ENCODE measurements around the gene THAP4. TPM values are rescaled to one million over a fixed set of nuclear protein-coding genes. Genes with fewer than 3 reads are reported as not detected.

The THAP4 gene
- total RNA-seq, 1 experiment from 2014 or later: 71.2 TPM

DNA sequence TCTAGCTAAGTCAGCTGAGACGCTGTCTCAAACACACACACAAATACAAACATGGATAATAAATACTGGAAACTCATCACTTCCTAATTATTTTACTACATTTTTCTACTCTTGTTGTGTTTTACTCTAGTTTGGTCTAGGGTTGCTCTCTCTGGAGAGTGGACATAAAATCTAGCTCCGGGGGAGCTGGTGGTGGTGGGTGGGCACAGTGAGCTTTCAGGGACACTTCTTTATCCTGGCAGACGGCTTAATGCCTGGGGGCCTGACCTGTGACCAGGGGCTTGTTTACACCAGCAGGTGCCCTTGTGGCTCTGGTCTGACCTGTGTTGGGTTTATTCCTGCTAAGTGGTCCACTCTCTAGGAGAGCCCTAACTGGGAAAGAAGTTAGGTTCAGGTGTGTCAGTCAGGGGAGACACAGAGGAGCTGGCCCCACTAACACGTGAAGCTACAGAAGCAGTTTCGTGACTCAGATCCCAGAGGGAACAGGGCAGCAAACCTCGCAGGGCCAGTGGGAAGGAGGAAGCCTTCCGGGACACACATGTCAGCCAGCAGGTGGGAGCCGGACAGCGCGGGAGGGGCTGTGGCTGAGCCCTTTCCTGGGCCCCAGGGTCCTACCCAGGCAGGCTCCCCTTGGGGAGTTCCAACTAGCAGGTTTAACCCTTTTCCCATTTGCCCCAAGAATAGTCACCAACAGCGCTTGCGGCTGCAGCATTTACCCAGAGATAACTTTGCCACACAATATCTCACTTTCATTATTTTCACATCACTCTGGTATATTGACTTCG lies 100.9 kb downstream of the THAP4 start:
- H3K4me2 ChIP-seq (ENCODE audit: low read length): no peak overlapping the region
- no peaks in the 10 kb centered on the region for H3K79me2 ChIP-seq (ENCODE audit: insufficient read depth, low read length)
- H3K4me3 ChIP-seq (replicated peaks in 1 of 2; ENCODE audit: low read depth in 1 of 2, low read length in 2 of 2): no peak overlapping the region
- POLR2A ChIA-PET: no interaction called here
- no peaks in the 10 kb centered on the region for H3K36me3 ChIP-seq (ENCODE audit: control insufficient read depth in 1 of 2, insufficient read depth in 2 of 2, low read length in 2 of 2)
- DNase-seq (ENCODE audit: low read depth, low spot score): no peak
- no peaks in the 10 kb centered on the region for H3K9me3 ChIP-seq (ENCODE audit: control insufficient read depth in 1 of 2, insufficient read depth in 1 of 2, low read depth in 1 of 2, low read length in 2 of 2)
- H3K9me2 ChIP-seq (ENCODE audit: insufficient read depth): no peaks in the 10 kb centered on the region
- intact Hi-C loops (cut with micrococcal nuclease): no loop called here
- no peak overlapping the region for H3K27ac ChIP-seq (ENCODE audit: low read depth, low read length)
- H2AFZ ChIP-seq (ENCODE audit: low read depth, low read length, poor library complexity, severe bottlenecking): no peak overlapping the region
- H4K20me1 ChIP-seq (ENCODE audit: insufficient read depth): no peaks in the 10 kb centered on the region
- H3K9ac ChIP-seq (ENCODE audit: low read length): no peak overlapping the region
- CTCF ChIA-PET: no interaction called here
- no TSS peak for BruUV-seq (replicated peaks)
- H3K4me1 ChIP-seq (ENCODE audit: control insufficient read depth in 1 of 2, insufficient read depth in 2 of 2, low read length in 2 of 2): peaks cover 7 to 11% of the 10 kb centered on the region in 2 experiments
- ATAC-seq: no peak
- no peaks in the 10 kb centered on the region for H3K27me3 ChIP-seq (ENCODE audit: insufficient read depth, low read length)
- TF ChIP-seq, protein P1, sequence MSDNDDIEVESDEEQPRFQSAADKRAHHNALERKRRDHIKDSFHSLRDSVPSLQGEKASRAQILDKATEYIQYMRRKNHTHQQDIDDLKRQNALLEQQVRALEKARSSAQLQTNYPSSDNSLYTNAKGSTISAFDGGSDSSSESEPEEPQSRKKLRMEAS (IDR thresholded peaks at IDR 0.05): no peak
- TF ChIP-seq CEBPB (IDR thresholded peaks at IDR 0.05; ENCODE audit: low read depth) (no peak), TCF7L2 (IDR thresholded peaks at IDR 0.05; ENCODE audit: borderline replicate concordance, extremely low read depth, insufficient read depth, insufficient read length) (no peak), CBX3 (IDR thresholded peaks at IDR 0.05; ENCODE audit: low read depth) (no peak), ZNF274 (IDR thresholded peaks at IDR 0.05; ENCODE audit: low read depth, low read length) (no peak), EZH2 (IDR thresholded peaks at IDR 0.05) (no peak), ZFX (IDR thresholded peaks at IDR 0.05) (no peak), JUND (IDR thresholded peaks at IDR 0.05) (no peak), POLR2AphosphoS5 (IDR thresholded peaks at IDR 0.05; ENCODE audit: low read depth, low read length) (no peak)
- TF ChIP-seq, protein P2, sequence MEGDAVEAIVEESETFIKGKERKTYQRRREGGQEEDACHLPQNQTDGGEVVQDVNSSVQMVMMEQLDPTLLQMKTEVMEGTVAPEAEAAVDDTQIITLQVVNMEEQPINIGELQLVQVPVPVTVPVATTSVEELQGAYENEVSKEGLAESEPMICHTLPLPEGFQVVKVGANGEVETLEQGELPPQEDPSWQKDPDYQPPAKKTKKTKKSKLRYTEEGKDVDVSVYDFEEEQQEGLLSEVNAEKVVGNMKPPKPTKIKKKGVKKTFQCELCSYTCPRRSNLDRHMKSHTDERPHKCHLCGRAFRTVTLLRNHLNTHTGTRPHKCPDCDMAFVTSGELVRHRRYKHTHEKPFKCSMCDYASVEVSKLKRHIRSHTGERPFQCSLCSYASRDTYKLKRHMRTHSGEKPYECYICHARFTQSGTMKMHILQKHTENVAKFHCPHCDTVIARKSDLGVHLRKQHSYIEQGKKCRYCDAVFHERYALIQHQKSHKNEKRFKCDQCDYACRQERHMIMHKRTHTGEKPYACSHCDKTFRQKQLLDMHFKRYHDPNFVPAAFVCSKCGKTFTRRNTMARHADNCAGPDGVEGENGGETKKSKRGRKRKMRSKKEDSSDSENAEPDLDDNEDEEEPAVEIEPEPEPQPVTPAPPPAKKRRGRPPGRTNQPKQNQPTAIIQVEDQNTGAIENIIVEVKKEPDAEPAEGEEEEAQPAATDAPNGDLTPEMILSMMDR (IDR thresholded peaks at IDR 0.05 in 2 of 3, conservative IDR thresholded peaks at IDR 0.05 in 1 of 3; ENCODE audit: borderline replicate concordance in 1 of 3, insufficient read depth in 1 of 3, low read depth in 2 of 3, low read length in 2 of 3): no peak
- RAD21 ChIA-PET (ENCODE audit: low non-redundant PET in 1 of 2, low total read pairs in 2 of 2, uncharacterized antibody in 2 of 2, unreplicated experiment in 2 of 2): no interaction called here

Data from HCT116 (cell line).